H9 (cell line): ENCODE measurements around the gene MBLAC1. TPM values are rescaled to one million over a fixed set of nuclear protein-coding genes. Genes with fewer than 3 reads are reported as not detected.

Source experiments
- DNase-seq: peaks from one replicate; pipeline ENCODE4 v3.0.0-alpha.2; 2017
- H2AFZ ChIP-seq: one replicate; pipeline ENCODE4 v1.6.1; 2013; ENCODE audit warnings: mild to moderate bottlenecking, low read length, control low read depth, moderate library complexity
- H2AK5ac ChIP-seq: 2 replicates; pipeline ENCODE4 v1.6.1; 2013; ENCODE audit warnings: low read length, control low read depth, mixed read lengths; ENCODE audit not compliant: insufficient read length
- H2BK120ac ChIP-seq: one replicate; pipeline ENCODE4 v1.6.1; 2013; ENCODE audit warnings: low read depth, mild to moderate bottlenecking, low read length, control low read depth, inconsistent platforms; ENCODE audit not compliant: poor library complexity, severe bottlenecking
- H2BK12ac ChIP-seq: 2 replicates; pipeline ENCODE4 v1.6.1; 2013; ENCODE audit warnings: low read length, control low read depth, mixed read lengths, low read depth; ENCODE audit not compliant: insufficient read length
- H2BK15ac ChIP-seq: 2 replicates; pipeline ENCODE4 v1.6.1; 2013; ENCODE audit warnings: low read depth, low read length, control low read depth
- H2BK20ac ChIP-seq: one replicate; pipeline ENCODE4 v1.6.1; 2013; ENCODE audit warnings: low read depth, mild to moderate bottlenecking, low read length, control low read depth, inconsistent platforms; ENCODE audit not compliant: poor library complexity, severe bottlenecking
- H2BK5ac ChIP-seq: 2 replicates; pipeline ENCODE4 v1.6.1; 2013; ENCODE audit warnings: low read length, control low read depth, mixed read lengths; ENCODE audit not compliant: insufficient read length
- H3K14ac ChIP-seq: 2 replicates; pipeline ENCODE4 v1.6.1; 2013; ENCODE audit warnings: low read length, control low read depth; ENCODE audit not compliant: insufficient read depth
- H3K18ac ChIP-seq: 2 replicates; pipeline ENCODE4 v1.6.1; 2013; ENCODE audit warnings: low read depth, mild to moderate bottlenecking, mixed read lengths, low read length, control low read depth; ENCODE audit not compliant: insufficient read length
- H3K23ac ChIP-seq: 2 replicates; pipeline ENCODE4 v1.6.1; 2013; ENCODE audit warnings: low read length, control low read depth, mixed read lengths, low read depth; ENCODE audit not compliant: insufficient read length
- H3K23me2 ChIP-seq: 2 replicates; pipeline ENCODE4 v1.6.1; 2013; ENCODE audit warnings: low read depth, mild to moderate bottlenecking, mixed read lengths, low read length, control low read depth; ENCODE audit not compliant: insufficient read length, poor library complexity, severe bottlenecking
- H3K27ac ChIP-seq: 2 replicates; pipeline ENCODE4 v1.5.1; 2013; ENCODE audit warnings: low read length, control low read depth, mixed read lengths, low read depth; ENCODE audit not compliant: insufficient read length
- H3K27me3 ChIP-seq: 2 replicates; pipeline ENCODE4 v1.6.1; 2013; ENCODE audit warnings: low read length, control low read depth, inconsistent platforms; ENCODE audit not compliant: insufficient read depth
- H3K4ac ChIP-seq: 2 replicates; pipeline ENCODE4 v1.6.1; 2013; ENCODE audit warnings: low read depth, mild to moderate bottlenecking, control low read depth, inconsistent platforms, low read length, moderate library complexity
- H3K4me1 ChIP-seq: 2 replicates; pipeline ENCODE4 v1.6.1; 2013; ENCODE audit warnings: low read length, control low read depth, inconsistent platforms; ENCODE audit not compliant: insufficient read depth
- H3K4me2 ChIP-seq: 2 replicates; pipeline ENCODE4 v1.6.1; 2013; ENCODE audit warnings: low read length, control low read depth, mixed read lengths; ENCODE audit not compliant: insufficient read length, insufficient read depth
- H3K56ac ChIP-seq: 2 replicates; pipeline ENCODE4 v1.6.1; 2013; ENCODE audit warnings: low read depth, mild to moderate bottlenecking, mixed read lengths, low read length, control low read depth; ENCODE audit not compliant: insufficient read length
- H3K79me1 ChIP-seq: 2 replicates; pipeline ENCODE4 v1.6.1; 2013; ENCODE audit warnings: low read depth, mild to moderate bottlenecking, moderate library complexity, low read length, control low read depth, inconsistent platforms; ENCODE audit not compliant: insufficient read depth, poor library complexity, severe bottlenecking
- H3K79me2 ChIP-seq: 2 replicates; pipeline ENCODE4 v1.6.1; 2013; ENCODE audit warnings: low read length, control low read depth, inconsistent platforms; ENCODE audit not compliant: insufficient read depth
- H3K9ac ChIP-seq: 2 replicates; pipeline ENCODE4 v1.6.1; 2013; ENCODE audit warnings: low read length, control low read depth, mixed read lengths; ENCODE audit not compliant: insufficient read length; ENCODE audit errors: extremely low read depth
- H3K9me3 ChIP-seq: one replicate; pipeline ENCODE4 v1.6.1; 2013; ENCODE audit warnings: low read depth, low read length, inconsistent platforms; ENCODE audit not compliant: control insufficient read depth
- H3T11ph ChIP-seq: one replicate; pipeline ENCODE4 v1.6.1; 2013; ENCODE audit warnings: mild to moderate bottlenecking, low read length, control low read depth, inconsistent platforms
- H4K20me1 ChIP-seq: one replicate; pipeline ENCODE4 v1.6.1; 2013; ENCODE audit not compliant: control insufficient read depth, insufficient read length, insufficient read depth
- H4K5ac ChIP-seq: 2 replicates; pipeline ENCODE4 v1.6.1; 2013; ENCODE audit warnings: low read depth, mild to moderate bottlenecking, mixed read lengths, low read length, control low read depth; ENCODE audit not compliant: insufficient read length
- H4K8ac ChIP-seq: replicated peaks from 2 replicates; pipeline ENCODE4 v1.6.1; 2013; ENCODE audit warnings: low read length, control low read depth, mixed read lengths, low read depth; ENCODE audit not compliant: insufficient read length
- H4K91ac ChIP-seq: 2 replicates; pipeline ENCODE4 v1.6.1; 2013; ENCODE audit warnings: low read depth, mild to moderate bottlenecking, moderate library complexity, mixed read lengths, low read length, control low read depth; ENCODE audit not compliant: insufficient read length
- H3K27ac Mint-ChIP-seq, 3 experiments: 2 replicates in 2 of 3; 3 replicates in 1 of 3; pipeline ENCODE4 v1.8.0; 2020 to 2021; ENCODE audit warnings: mixed read lengths in 3 of 3, mild to moderate bottlenecking in 1 of 3, moderate library complexity in 1 of 3
- H3K27me3 Mint-ChIP-seq: 2 replicates; pipeline ENCODE4 v1.8.0; 2021; ENCODE audit warnings: low read depth, mild to moderate bottlenecking, moderate library complexity, mixed read lengths
- H3K36me3 Mint-ChIP-seq, 3 experiments: 2 replicates in 2 of 3; 3 replicates in 1 of 3; pipeline ENCODE4 v1.8.0; 2020 to 2021; ENCODE audit warnings: low read depth in 3 of 3, mixed read lengths in 3 of 3; ENCODE audit not compliant: insufficient read depth in 1 of 3
- H3K4me1 Mint-ChIP-seq, 2 experiments: 2 replicates each; pipeline ENCODE4 v1.8.0; 2020; ENCODE audit warnings: mixed read lengths in 2 of 2
- H3K4me3 Mint-ChIP-seq, 2 experiments: 2 replicates in 1 of 2; 3 replicates in 1 of 2; pipeline ENCODE4 v1.8.0; 2020 to 2021; ENCODE audit warnings: mild to moderate bottlenecking in 2 of 2, mixed read lengths in 2 of 2, moderate library complexity in 1 of 2
- H3K9me3 Mint-ChIP-seq, 2 experiments: 2 replicates in 1 of 2; 3 replicates in 1 of 2; pipeline ENCODE4 v1.8.0; 2020; ENCODE audit warnings: mild to moderate bottlenecking in 2 of 2, mixed read lengths in 2 of 2, moderate library complexity in 1 of 2
- CTCF ChIP-seq: fragments of 200-600 bp; sonication (generic); conservative IDR thresholded peaks from 3 replicates; pipeline ENCODE4 v1.8.0; 2021; ENCODE audit warnings: antibody characterized with exemption, mild to moderate bottlenecking
- WGBS: extraction: QIAGEN DNeasy Blood & Tissue Kit; methylation state at CpG from one replicate; pipeline ENCODE4 v1.1.7; 2013; ENCODE audit warnings: missing lambda C conversion rate, low lambda C conversion rate, mixed read lengths; ENCODE audit not compliant: insufficient read length; ENCODE audit errors: extremely low coverage; 5-methylcytosine and 5-hydroxymethylcytosine counted together
- total RNA-seq: library from RNA; stranded (reverse); gene quantifications from 2 replicates; pipeline ENCODE4 v1.2.1, GENCODE V29; 2021

The MBLAC1 gene
- total RNA-seq, 1 experiment from 2014 or later = 1.9 TPM

GRCh38 chr7:100154651-100155491 lies 28.1 kb downstream of the MBLAC1 start:
- H3K18ac ChIP-seq = no peak overlapping the region
- Mint-ChIP-seq H3K27ac (no peak overlapping the region), H3K4me3 (no peak overlapping the region; a peak in 1 of 5 replicates), H3K9me3 (no peaks in the 10 kb centered on the region), H3K4me1 (peaks cover 23 to 34% of the 10 kb centered on the region in 2 experiments), H3K27me3 (no peaks in the 10 kb centered on the region; the same call in 1 of the 2 replicates), H3K36me3 (peaks cover 26 to 66% (median 63%) of the 10 kb centered on the region in 3 experiments)
- H3K27me3 ChIP-seq = no peaks in the 10 kb centered on the region
- H3T11ph ChIP-seq = no peak overlapping the region
- no CpG with 5 or more reads among the region's 30 CpGs for WGBS
- TF ChIP-seq CTCF = no peak
- no peak overlapping the region for H2AK5ac ChIP-seq
- H2BK15ac ChIP-seq = no peak overlapping the region
- no peak overlapping the region; the same call in 1 of the 2 replicates for H3K14ac ChIP-seq
- H2BK5ac ChIP-seq = no peak overlapping the region
- no peak overlapping the region for H3K27ac ChIP-seq
- no peak overlapping the region for H3K4ac ChIP-seq
- H2BK120ac ChIP-seq = no peak overlapping the region
- no peak for DNase-seq
- no peak overlapping the region for H4K5ac ChIP-seq
- no peak overlapping the region for H3K56ac ChIP-seq
- H4K91ac ChIP-seq = no peak overlapping the region
- H4K8ac ChIP-seq = no peak overlapping the region
- no peak overlapping the region for H3K23ac ChIP-seq
- no peak overlapping the region for H2BK12ac ChIP-seq
- H3K23me2 ChIP-seq = peaks cover 10% of the 10 kb centered on the region
- no peak overlapping the region for H3K9ac ChIP-seq
- no peaks in the 10 kb centered on the region; the same call in 1 of the 2 replicates for H3K4me1 ChIP-seq
- no peaks in the 10 kb centered on the region for H3K9me3 ChIP-seq
- H3K4me2 ChIP-seq = no peak overlapping the region
- H2AFZ ChIP-seq = no peak overlapping the region
- no peaks in the 10 kb centered on the region for H3K79me2 ChIP-seq
- no peak overlapping the region for H2BK20ac ChIP-seq
- H4K20me1 ChIP-seq = no peaks in the 10 kb centered on the region
- peaks cover 2% of the 10 kb centered on the region for H3K79me1 ChIP-seq
